ENCODE data around the gene TRPC6. TPM values are rescaled to one million over a fixed set of nuclear protein-coding genes. Genes with fewer than 3 reads are reported as not detected.

TRPC6 gene
- total RNA-seq, 1 donor from 2014 or later: 0.51 TPM

- Mint-ChIP-seq H3K4me1 (ENCODE audit: unreplicated experiment) (peaks cover 4% of the 10 kb centered on the region), H3K27me3 (ENCODE audit: unreplicated experiment) (no peaks in the 10 kb centered on the region)
Observed at GRCh38 chr11:101448881-101449442, 134.8 kb downstream of the TRPC6 start.

GRCh38 chr11:101446726-101447125 is 137.1 kb downstream of the TRPC6 start:
- no peak for TF ChIP-seq CTCF (IDR thresholded peaks at IDR 0.05; ENCODE audit: unreplicated experiment)
- no peak overlapping the region for H3K4me3 Mint-ChIP-seq (ENCODE audit: unreplicated experiment)
- no peak overlapping the region for H3K27ac Mint-ChIP-seq (ENCODE audit: unreplicated experiment)
- H3K9me3 Mint-ChIP-seq (ENCODE audit: unreplicated experiment): no peaks in the 10 kb centered on the region
- no peaks in the 10 kb centered on the region for H3K27me3 Mint-ChIP-seq (ENCODE audit: unreplicated experiment)
- no peak for DNase-seq (ENCODE audit: low spot score)
- no peaks in the 10 kb centered on the region for H3K36me3 Mint-ChIP-seq (ENCODE audit: low read depth, unreplicated experiment)
- H3K4me1 Mint-ChIP-seq (ENCODE audit: unreplicated experiment): no peaks in the 10 kb centered on the region

More at GRCh38 chr11:101448881-101449442, 134.8 kb downstream of the TRPC6 start:
- Mint-ChIP-seq H3K36me3 (ENCODE audit: low read depth, unreplicated experiment) (no peaks in the 10 kb centered on the region), H3K9me3 (ENCODE audit: unreplicated experiment) (no peaks in the 10 kb centered on the region), H3K4me3 (ENCODE audit: unreplicated experiment) (no peak overlapping the region), H3K27ac (ENCODE audit: unreplicated experiment) (no peak overlapping the region)
- no peak for DNase-seq (ENCODE audit: low spot score)
- TF ChIP-seq CTCF (IDR thresholded peaks at IDR 0.05; ENCODE audit: unreplicated experiment): no peak

- no peaks in the 10 kb centered on the region for H3K27me3 Mint-ChIP-seq (ENCODE audit: unreplicated experiment)
- TF ChIP-seq CTCF (IDR thresholded peaks at IDR 0.05; ENCODE audit: unreplicated experiment): no peak
- no peaks in the 10 kb centered on the region for H3K4me1 Mint-ChIP-seq (ENCODE audit: unreplicated experiment)
- no peak overlapping the region for H3K4me3 Mint-ChIP-seq (ENCODE audit: unreplicated experiment)
- H3K9me3 Mint-ChIP-seq (ENCODE audit: unreplicated experiment): no peaks in the 10 kb centered on the region
- DNase-seq (ENCODE audit: low spot score): no peak
- no peak overlapping the region for H3K27ac Mint-ChIP-seq (ENCODE audit: unreplicated experiment)
- H3K36me3 Mint-ChIP-seq (ENCODE audit: low read depth, unreplicated experiment): no peaks in the 10 kb centered on the region
Observed at GRCh38 chr11:101446238-101446637, 137.6 kb downstream of the TRPC6 start.

- no peak for DNase-seq (ENCODE audit: low spot score)
- peaks cover 2% of the 10 kb centered on the region for H3K27me3 Mint-ChIP-seq (ENCODE audit: unreplicated experiment)
- no peaks in the 10 kb centered on the region for H3K4me1 Mint-ChIP-seq (ENCODE audit: unreplicated experiment)
- no peak overlapping the region for H3K27ac Mint-ChIP-seq (ENCODE audit: unreplicated experiment)
- no peak overlapping the region for H3K4me3 Mint-ChIP-seq (ENCODE audit: unreplicated experiment)
- no peaks in the 10 kb centered on the region for H3K36me3 Mint-ChIP-seq (ENCODE audit: low read depth, unreplicated experiment)
- H3K9me3 Mint-ChIP-seq (ENCODE audit: unreplicated experiment): no peaks in the 10 kb centered on the region
- no peak for TF ChIP-seq CTCF (IDR thresholded peaks at IDR 0.05; ENCODE audit: unreplicated experiment)
Observed at GRCh38 chr11:101445761-101446160, 138.0 kb downstream of the TRPC6 start.

GRCh38 chr11:101444851-101445250 is 139.0 kb downstream of the TRPC6 start:
- DNase-seq (ENCODE audit: low spot score): no peak
- H3K27me3 Mint-ChIP-seq (ENCODE audit: unreplicated experiment): peaks cover 2% of the 10 kb centered on the region
- H3K36me3 Mint-ChIP-seq (ENCODE audit: low read depth, unreplicated experiment): no peaks in the 10 kb centered on the region
- H3K9me3 Mint-ChIP-seq (ENCODE audit: unreplicated experiment): no peaks in the 10 kb centered on the region
- TF ChIP-seq CTCF (IDR thresholded peaks at IDR 0.05; ENCODE audit: unreplicated experiment): no peak
- no peak overlapping the region for H3K27ac Mint-ChIP-seq (ENCODE audit: unreplicated experiment)
- no peaks in the 10 kb centered on the region for H3K4me1 Mint-ChIP-seq (ENCODE audit: unreplicated experiment)
- no peak overlapping the region for H3K4me3 Mint-ChIP-seq (ENCODE audit: unreplicated experiment)
